T-helper 2 cell treated with Interferon-gamma antibody and Interleukin-4, amounts not matched to agents 100 ng/mL and 5 ng/mL, for 36 hours (primary cell): ENCODE measurements around the gene ACTR5. TPM values are rescaled to one million over a fixed set of nuclear protein-coding genes. Genes with fewer than 3 reads are reported as not detected.
"Not testable (repeated sequence)": the region's sequence is repeated elsewhere in the genome, so short reads cannot be mapped to it uniquely, and the experiment has no call there.

Source experiments
- intact Hi-C: fragments of 100-400 bp; cut with micrococcal nuclease; formaldehyde crosslinking; loops from one replicate; pipeline ENCODE4 v1.15.1; 2023
- total RNA-seq: library from RNA; stranded (reverse); gene quantifications from 2 replicates; pipeline ENCODE4 v1.2.3, GENCODE V29; 2022

The ACTR5 gene
- total RNA-seq, 1 donor from 2014 or later = 10.0 TPM

DNA sequence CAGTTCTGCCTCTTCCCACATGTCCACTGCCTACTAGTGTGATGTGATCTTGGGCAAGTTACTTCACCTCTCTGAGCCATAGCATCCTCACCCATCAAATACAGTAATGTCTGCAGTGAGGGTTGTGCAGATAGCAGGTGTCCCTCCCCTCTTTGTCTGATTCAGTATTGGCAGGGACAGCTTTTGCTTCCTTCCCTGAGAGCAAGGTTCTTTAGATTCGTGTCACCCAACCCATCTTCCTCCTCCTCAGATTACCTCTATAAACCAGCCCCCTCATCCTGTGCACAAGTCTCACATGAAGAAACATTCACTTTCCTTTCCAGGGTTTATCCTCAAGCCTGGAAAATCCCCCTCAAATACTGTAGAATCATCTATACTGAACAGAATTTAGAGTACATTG, 15.4 kb downstream of the ACTR5 start:
- intact Hi-C loops = loop anchor here (5.0 kb wide), 1 partner anchor 34 kb away; no protein-coding TSS in a partner anchor

- intact Hi-C loops = loop anchor here (5.0 kb wide), 1 partner anchor 33 kb away; no protein-coding TSS in a partner anchor
Measured at GRCh38 chr20:38764567-38765318, 16.5 kb downstream of the ACTR5 start.

- intact Hi-C loops = no loop called here
Measured at GRCh38 chr20:38766071-38766470, 17.8 kb downstream of the ACTR5 start.

DNA sequence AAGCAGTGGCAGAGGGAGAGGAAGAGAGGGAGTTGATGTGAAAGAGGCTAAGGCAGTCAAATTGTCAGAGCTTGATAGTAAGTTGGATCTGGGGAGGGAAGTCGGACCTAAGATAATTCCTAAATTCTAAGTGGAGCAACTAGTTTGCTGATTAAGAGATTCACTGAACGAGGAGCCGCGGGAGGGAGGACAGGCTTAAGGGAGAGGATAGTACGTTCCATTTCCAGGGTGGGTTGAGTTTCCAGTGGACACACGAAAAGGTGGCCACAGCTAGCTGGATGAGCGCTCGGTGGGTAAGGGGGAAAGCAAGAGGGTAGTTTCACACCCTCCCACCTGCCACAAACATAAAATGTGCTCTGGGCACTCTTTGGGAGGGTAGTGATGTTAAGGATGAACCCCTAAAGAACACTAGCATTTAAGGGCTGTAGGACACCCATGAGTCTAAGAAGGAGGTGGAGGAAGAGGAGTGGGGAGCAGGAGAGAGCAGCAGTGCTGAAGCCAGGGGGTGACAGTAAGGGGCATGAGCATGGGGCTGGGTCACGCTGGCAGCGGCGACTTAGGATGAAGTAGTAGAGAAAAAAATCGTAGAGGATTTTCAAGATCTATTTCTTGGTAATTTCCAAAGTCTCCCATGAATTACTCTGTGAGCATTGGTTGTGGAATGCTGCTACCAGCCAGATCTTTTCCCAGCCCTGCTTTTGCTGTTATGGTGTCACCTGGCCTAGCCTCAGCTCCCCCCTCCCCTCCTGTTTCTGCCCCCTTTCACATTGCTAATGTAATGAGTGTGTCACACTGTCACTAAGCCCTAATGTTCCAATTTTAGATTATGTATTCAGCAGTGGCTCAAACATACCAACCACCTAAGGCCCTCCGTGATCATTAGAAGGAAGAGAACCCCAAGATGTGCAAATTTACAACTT, 21.4 kb downstream of the ACTR5 start:
- intact Hi-C loops = no loop called here

DNA sequence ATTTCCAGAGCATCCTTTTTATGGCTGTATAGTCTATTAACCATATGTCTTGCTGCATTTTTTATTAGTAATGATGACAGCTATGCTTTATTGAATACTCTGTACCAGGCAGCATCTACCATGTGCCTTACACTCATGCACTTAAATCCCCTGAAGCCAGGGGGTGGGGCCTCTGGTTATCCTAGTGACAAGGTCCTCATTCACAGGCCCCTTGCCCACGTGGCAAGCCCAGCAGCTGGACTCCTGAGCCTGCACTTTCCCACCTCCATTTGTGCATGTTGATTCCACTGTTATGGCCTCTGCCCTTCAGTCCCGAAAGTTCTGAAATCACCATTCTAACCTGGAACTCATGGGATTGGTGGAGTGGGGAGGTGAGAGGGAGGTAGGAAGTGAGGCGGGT, 22.3 kb downstream of the ACTR5 start:
- intact Hi-C loops = no loop called here

DNA sequence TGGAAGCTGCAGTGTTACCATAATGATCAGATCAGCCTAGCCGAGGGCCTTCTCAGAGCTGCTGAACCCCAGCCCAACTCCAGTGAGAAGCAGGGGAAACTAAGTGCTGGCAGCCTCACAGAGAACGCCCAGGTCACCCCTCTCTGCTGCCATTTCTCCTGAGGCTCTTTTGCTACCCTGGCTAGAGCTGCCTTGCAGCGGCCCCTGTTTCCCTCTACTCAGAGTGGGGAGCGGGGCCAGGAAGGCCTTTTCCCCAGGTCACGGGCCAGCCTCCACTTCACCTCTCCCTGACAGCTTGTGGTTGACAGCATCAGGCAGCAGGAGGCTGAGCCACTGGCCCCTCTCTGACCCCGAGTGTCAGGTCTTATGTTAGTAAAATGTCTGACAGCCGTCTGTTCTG, 22.7 kb downstream of the ACTR5 start:
- intact Hi-C loops = no loop called here

GRCh38 chr20:38771621-38772020, 23.4 kb downstream of the ACTR5 start:
- intact Hi-C loops = no loop called here

DNA sequence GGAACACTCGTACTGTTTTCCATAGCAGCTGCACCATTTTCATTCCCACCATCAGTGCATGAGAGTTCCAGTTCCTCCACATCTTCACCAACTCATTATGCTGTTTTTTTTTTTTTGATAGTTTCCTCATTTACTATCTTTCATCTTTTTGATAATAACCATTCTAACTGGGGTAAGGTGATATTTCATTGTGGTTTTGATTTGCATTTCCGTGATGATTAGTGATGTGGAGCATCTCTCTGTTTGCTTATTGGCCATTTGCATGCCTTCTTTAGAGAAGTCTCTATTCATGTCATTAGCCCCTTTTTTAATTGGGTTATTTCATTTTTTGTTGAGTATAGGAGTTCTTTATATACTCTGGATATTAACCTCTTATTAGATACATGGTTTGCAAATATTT, 25.9 kb downstream of the ACTR5 start:
- intact Hi-C loops = no loop called here

DNA sequence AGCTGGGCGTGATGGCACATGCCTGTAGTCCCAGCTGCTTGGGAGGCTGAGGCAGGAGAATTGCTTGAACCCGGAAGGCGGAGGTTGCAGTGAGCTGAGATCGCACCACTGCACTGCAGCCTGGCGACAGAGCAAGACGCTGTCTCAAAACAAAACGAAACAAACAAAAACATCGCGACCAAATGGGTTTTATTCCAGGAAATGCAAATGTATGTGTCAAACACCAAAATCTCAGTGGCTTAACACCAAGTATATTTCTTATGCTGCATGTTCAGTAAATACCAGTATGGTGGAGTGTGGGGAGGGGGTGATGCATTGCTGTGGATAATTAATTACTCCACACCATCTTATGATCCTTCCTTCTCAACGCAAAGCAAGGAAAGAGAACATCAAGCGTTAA, 28.1 kb downstream of the ACTR5 start:
- intact Hi-C loops = no loop called here

DNA sequence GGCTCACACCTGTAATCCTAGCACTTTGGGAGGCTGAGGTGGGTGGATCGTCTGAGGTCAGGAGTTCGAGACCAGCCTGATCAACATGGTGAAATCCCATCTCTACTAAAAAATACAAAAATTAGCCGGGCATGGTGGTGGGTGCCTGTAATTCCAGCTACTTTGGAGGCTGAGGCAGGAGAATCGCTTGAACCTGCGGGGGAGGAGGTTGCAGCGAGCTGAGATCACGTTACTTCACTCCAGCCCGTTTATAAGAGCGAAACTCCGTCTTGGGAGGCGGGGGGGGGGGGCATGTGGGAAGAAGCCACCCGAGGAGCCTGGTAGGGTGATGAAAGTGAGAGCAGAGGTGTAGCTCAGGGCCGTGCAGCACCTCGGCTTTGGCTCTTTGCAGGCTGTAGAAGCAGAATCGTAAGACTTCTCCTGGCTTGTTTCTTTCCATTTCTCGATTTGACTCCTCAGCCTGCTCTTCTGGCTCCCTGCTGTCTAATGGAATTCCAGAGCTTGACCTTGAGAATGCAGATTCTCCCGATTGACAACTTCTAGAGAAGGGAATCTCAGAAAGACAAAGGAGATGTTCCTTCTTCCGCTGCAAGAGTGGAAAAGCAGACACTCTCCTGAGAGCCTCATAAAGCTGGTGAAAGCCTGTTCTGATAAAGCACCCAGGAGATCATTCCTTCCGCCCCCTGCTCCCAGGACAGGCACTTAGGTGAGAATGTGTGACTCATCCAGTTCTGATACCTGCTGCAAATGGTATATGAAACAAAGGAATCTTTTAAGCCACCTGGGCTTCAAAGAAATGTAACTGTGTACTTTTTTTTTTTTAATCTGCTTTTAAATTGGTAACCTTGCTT, 31.2 kb downstream of the ACTR5 start:
- intact Hi-C loops = no loop called here

DNA sequence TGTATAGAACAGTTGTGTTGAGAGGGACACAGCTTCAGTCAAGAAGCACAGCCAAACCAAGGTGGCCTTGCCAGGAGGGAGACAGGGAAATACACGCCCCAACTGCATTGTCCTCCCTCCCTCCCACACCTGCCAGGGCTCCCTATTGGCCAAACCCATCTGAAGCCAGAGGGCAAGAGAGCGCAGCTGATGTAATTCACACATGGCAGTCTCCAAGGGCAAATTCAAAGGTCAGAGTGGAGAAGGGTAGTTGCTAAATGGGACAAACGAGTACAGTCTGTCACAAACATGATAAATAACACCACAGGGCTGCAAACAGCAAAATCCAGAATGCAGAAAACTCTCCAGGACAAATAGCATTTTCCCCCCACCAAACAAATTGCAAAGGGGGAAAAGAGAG, 34.0 kb downstream of the ACTR5 start:
- intact Hi-C loops = no loop called here

DNA sequence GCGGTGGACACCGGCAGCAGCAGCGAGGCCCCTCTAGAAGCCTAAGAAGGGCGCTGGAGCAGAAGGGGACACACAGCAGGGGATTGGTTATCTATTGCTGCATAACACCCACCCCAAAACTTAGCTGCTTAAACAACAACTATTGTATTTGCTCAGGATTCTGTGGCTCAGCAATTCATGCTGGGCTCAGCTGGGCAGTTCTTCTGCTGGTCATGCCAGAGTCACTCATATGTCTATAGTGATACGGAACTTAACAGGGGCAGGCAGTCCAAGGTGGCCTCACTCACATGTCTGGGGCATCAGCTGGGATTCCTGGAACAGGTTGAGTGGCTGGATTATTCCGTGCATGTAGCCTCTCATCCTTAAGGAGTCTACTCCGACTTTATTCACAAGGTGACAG, 39.6 kb downstream of the ACTR5 start:
- intact Hi-C loops = no loop called here

GRCh38 chr20:38789503-38790199, 41.4 kb downstream of the ACTR5 start:
- intact Hi-C loops = no loop called here

DNA sequence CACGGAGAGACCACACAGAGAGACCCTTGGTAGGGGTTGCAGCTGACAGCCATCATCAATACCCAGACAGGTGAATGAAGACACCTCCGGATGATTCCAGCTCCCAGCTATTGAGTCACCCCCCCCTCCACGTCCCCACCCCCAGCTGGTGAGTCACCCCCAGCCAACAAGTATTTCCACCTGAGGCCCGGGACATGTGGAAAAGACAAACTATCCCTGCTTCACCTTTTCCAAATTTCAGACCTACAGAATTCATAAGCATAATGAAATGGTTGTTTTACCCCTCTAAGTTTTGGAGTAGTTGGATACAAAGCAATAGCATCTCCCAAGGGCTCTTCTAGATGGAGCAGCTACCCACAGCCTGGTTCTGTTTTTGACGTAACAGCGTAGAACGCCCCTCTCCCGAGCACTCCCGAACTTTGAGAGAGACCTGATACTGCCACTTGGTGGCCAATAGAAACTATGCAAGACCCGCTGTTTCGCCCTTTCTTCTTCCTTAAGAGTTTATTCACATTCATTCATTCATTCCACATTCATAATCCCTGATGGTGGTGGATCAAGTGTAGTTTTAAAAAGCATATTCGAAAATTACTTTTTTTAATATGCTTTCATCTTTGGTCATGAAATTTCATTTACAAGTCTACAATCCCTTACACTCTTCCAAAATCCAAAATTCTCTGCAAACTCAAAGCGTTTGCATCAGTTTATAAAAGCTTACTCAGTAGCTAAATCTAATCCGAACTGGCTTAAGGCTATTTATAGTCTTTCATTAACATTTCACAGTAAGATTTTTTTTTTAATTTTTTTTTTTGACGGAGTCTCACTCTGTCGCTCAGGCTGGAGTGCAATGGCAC, 42.2 kb downstream of the ACTR5 start:
- intact Hi-C loops = no loop called here

DNA sequence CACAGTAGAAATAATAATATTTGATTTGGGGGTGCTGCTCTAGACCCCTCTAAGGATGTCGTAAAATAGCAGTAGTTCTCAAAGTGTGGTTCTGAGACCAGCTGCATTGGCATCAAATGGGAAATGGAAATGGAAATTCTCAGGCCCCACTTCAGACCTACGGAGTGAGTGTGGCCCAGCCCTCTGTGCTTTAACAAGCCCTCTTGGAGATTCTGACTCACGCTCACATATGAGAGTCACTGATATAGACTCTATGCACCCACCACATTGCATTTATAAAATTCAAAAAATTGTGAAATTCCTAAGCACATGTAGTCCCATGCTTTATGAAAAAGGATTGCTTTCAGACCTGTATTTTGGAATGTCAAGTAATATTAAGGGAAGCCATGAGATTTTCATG, 43.0 kb downstream of the ACTR5 start:
- intact Hi-C loops = no loop called here

GRCh38 chr20:38791940-38792339, 43.7 kb downstream of the ACTR5 start:
- intact Hi-C loops = no loop called here

DNA sequence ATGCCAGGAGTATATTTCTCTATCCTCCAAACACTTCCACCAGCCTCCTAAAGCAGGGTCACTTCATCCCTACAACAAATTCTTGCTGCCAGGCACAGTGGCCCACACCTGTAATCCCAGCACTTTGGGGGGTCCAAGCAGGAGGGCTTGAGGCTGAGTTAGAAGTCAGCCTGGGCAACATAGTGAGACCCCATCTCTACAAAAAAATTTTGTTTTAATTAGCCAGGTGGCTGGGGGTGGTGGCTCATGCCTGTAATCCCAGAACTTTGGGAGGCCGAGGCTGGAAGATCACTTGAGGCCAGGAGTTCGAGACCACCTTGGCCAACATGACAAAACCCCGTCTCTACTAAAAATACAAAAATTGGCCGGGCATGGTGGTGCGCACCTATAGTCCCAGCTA, 45.8 kb downstream of the ACTR5 start:
- intact Hi-C loops = not testable (repeated sequence)

DNA sequence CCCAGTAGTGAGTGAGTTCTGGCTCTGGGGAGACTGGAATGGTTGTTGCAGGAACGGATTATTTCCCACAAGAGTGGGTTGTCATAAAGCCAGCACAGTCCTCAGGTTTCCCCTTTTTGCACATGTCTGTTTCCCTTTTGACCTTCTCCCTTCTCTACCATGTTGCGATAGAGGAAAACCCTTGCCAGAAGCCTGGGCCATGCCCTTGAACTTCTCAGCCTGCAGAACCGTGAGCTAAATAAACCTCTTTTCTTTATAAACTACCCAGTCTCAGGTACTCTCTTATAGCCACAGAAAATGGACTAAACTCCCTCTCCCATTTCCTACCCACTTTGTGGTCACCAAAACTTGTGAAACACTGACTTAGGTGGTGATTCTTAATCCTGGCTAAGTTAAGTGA, 50.0 kb downstream of the ACTR5 start:
- intact Hi-C loops = loop anchor here (5.0 kb wide), 1 partner anchor 36 kb away; no protein-coding TSS in a partner anchor

- intact Hi-C loops = loop anchor here (5.0 kb wide), 1 partner anchor 37 kb away; no protein-coding TSS in a partner anchor
Measured at GRCh38 chr20:38799203-38799602, 50.9 kb downstream of the ACTR5 start.

DNA sequence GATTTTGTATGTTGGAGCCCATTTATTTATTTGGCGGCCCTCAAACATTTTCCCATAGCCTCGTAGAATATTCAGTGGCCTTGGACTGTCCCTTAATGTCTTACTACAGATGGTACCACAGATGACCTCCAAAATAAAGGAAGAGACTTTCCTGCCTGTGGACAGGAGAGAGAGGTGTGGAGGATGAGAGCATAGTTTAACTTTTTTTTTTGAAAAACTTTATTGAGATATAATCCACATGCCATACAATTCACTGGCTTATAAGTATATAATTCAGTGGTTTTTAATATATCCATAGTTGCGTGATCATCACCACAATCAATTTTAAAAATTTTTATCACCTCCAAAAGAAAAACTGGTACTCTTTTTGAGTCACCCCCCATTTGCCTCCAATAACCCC, 52.6 kb downstream of the ACTR5 start:
- intact Hi-C loops = no loop called here
